ENCODE data around the gene SYTL5.

The SYTL5 gene

DNA sequence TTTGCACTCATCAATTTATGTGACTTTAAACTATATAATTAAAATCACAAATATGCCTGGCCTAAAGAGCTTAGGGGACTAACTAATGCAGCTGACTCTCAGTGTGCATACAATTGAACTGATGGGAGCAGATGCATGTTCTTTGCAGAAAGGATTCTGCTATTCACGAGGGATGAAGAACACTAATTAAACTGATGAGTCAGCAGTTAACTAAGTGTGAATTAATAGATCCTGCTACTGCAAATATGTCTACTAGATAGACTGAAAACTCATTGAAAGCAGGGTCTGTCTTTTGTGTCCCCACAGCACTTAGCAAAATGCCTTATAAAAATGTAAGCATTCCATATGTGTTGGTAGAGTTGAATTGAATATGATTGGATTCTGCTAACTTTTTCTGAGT lies 110.4 kb downstream of the SYTL5 start:
- no peak for DNase-seq
- H3K4me3 Mint-ChIP-seq, result no peak overlapping the region
- H3K27me3 Mint-ChIP-seq, result peaks cover 2% of the 10 kb centered on the region
- no peak overlapping the region for H3K27ac Mint-ChIP-seq
- no peaks in the 10 kb centered on the region for H3K9me3 Mint-ChIP-seq
- H3K36me3 Mint-ChIP-seq (ENCODE audit: low read depth), result no peaks in the 10 kb centered on the region
- no peak for ATAC-seq
- no peaks in the 10 kb centered on the region for H3K4me1 Mint-ChIP-seq

DNA sequence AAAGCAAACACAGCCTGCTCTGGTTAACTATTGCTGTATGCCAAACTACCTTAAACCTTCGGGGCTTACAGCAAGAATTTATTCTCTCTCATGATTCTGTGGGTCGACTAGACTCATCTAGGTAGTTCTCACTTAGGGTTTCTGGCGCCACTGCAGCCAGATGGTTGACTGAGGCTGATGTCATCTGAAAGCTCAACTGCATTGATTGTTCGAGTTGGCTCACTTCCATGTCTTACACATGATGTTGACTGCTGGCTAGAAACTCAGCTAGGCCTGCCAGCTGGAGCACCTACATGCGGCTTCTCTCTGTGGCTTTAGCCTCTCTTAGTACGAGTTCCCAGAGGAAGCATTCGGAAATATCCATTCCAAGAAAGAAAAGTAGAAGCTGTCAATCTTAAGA lies 111.1 kb downstream of the SYTL5 start:
- DNase-seq, result no peak
- Mint-ChIP-seq H3K36me3 (ENCODE audit: low read depth) (no peaks in the 10 kb centered on the region), H3K4me3 (no peak overlapping the region), H3K4me1 (no peaks in the 10 kb centered on the region), H3K27ac (no peak overlapping the region), H3K27me3 (peaks cover 2% of the 10 kb centered on the region), H3K9me3 (no peaks in the 10 kb centered on the region)
- no peak for ATAC-seq

DNA sequence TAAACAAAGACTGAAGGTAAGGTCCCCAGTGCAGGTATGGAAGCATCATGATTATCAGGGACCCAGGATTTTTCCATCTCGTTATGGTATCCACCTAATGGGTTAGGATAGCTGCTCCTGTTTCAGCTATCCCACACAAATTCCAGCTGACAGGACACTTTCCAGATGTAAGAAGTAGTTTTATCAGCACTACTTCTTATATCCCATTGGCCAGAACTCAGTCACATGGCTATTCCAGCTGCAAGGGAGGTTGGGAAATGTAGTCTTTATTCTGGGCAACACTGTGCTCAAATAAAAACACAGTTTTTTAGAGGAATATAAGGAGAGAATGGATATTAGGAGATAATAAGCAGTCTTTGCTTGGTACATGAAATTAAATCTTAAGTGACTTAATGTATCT lies 117.6 kb downstream of the SYTL5 start:
- no peaks in the 10 kb centered on the region for H3K36me3 Mint-ChIP-seq (ENCODE audit: low read depth)
- no peak overlapping the region for H3K4me3 Mint-ChIP-seq
- H3K27ac Mint-ChIP-seq, result no peak overlapping the region
- DNase-seq (no peak), ATAC-seq (no peak)
- H3K4me1 Mint-ChIP-seq, result no peaks in the 10 kb centered on the region
- H3K9me3 Mint-ChIP-seq, result no peaks in the 10 kb centered on the region
- H3K27me3 Mint-ChIP-seq, result no peaks in the 10 kb centered on the region

DNA sequence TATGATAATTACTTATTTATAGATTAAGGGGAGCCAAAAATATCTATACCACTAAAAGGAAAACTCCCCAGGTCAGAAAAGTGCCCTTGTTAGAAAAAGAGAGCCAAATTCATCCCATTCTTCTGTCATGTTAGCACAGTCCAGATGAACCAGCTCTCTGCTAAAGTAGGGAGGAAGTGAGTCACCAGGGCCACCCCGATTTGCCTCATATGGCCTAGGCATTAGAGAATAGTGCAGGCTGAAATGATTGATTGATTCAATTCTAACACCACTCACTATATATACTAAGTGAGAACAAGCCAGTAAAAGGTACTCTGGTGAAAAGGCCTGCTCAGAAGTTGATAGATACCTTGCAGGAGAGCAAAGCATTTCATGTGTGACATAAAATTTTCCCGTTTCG lies 119.8 kb downstream of the SYTL5 start:
- Mint-ChIP-seq H3K36me3 (ENCODE audit: low read depth) (no peaks in the 10 kb centered on the region), H3K27me3 (no peaks in the 10 kb centered on the region), H3K4me1 (no peaks in the 10 kb centered on the region), H3K9me3 (no peaks in the 10 kb centered on the region), H3K27ac (no peak overlapping the region), H3K4me3 (no peak overlapping the region)
- no peak for ATAC-seq
- no peak for DNase-seq

DNA sequence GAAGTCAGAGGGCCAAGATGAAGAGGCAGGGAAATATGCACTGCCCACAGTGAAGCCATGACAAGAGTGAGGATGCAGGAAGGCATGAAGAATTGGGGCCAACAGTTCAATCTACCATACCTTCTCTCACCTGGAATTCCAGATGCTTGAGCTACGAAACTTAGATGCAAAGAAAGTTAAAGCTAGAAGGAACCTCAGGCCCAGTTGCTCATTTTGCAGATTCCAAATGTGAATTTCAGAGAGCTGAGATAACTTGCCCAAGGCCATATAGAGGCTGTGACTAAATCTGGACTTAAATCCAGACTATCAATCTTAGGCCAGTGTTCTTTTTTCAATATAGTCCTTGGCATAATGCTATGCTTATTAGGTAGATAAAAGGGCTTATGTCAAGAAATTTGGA lies 121.6 kb downstream of the SYTL5 start:
- Mint-ChIP-seq H3K4me1 (no peaks in the 10 kb centered on the region), H3K27ac (no peak overlapping the region), H3K27me3 (no peaks in the 10 kb centered on the region), H3K9me3 (no peaks in the 10 kb centered on the region), H3K36me3 (ENCODE audit: low read depth) (no peaks in the 10 kb centered on the region), H3K4me3 (no peak overlapping the region)
- no peak for DNase-seq
- no peak for ATAC-seq

DNA sequence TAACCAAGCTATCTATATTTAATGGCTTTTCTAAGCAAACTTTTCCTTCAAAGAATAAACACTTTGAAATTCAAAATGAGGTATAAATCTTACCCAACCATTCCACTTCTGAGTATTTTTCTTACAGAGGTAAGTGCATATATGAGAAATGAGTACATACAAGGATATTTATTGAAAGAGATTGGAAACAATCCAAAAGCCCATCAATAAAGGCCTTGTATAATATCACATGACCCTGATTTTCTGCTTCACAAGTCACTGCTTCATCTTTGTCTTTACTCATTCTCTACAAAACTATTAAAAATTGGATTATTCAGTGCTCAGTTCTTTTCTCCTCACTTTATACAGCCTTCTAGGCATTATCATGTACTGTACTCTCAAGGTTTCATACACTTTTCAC lies 123.0 kb downstream of the SYTL5 start:
- H3K9me3 Mint-ChIP-seq, result no peaks in the 10 kb centered on the region
- H3K27me3 Mint-ChIP-seq, result no peaks in the 10 kb centered on the region
- no peak overlapping the region for H3K4me3 Mint-ChIP-seq
- no peaks in the 10 kb centered on the region for H3K4me1 Mint-ChIP-seq
- DNase-seq (no peak), ATAC-seq (no peak)
- no peak overlapping the region for H3K27ac Mint-ChIP-seq
- H3K36me3 Mint-ChIP-seq (ENCODE audit: low read depth), result no peaks in the 10 kb centered on the region

DNA sequence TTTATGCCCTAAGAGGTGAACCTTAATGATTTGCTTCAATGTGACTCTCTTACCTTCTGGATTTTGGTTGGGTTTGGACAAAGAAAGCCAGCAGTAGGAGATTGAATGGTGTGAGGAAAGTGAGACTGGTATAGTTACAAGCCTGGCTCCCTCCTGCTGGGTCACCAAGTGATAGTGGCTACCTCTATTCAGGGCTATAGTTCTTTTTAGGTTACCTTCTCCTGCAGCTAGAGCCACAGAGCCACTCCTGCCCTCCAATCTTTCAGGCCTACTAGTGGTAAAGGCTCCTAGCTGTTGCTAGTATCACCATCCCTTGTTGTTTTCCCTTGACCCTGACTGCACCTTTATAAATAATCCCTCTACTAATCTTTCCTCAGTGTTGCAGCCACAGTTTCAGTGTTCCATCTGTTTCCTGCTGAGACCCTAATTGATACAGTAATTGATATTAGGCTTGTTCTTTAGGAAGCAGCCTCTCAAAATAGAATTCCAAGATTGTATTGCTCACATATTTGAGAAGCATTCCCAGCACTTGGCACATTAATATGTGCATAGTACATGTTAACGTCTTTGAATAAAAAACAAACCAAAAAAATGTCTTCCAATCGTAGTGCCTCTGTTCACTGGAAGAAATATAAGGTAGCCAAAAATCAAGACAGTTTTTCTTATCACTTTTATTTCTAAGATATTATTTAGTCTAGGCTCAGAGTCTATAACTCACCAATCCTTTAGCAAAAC lies 132.0 kb downstream of the SYTL5 start:
- ATAC-seq (no peak), DNase-seq (no peak)
- Mint-ChIP-seq H3K36me3 (ENCODE audit: low read depth) (no peaks in the 10 kb centered on the region), H3K9me3 (no peaks in the 10 kb centered on the region), H3K27me3 (peaks cover 6% of the 10 kb centered on the region), H3K27ac (no peak overlapping the region), H3K4me3 (no peak overlapping the region), H3K4me1 (no peaks in the 10 kb centered on the region)

DNA sequence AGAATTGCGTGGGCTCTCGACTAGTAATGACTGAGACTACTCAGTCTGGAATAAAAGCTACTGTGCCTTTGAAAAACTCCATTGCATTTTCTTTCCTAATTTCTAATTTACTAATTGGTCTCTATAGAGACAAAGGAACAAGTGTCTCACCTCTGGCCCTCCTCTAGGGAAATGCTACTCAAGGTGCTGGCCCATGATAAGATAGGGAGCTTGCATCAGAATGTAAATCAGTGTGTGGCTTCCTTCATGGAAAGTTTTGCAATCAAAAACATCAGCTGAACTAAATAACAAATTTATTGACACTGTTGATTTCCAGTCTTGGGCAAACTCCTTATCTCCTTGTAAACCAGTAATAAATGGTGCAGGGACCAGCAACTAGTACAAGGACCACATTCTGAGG lies 132.5 kb downstream of the SYTL5 start:
- H3K36me3 Mint-ChIP-seq (ENCODE audit: low read depth), result no peaks in the 10 kb centered on the region
- ATAC-seq (no peak), DNase-seq (no peak)
- no peak overlapping the region for H3K27ac Mint-ChIP-seq
- no peaks in the 10 kb centered on the region for H3K9me3 Mint-ChIP-seq
- no peak overlapping the region for H3K4me3 Mint-ChIP-seq
- peaks cover 6% of the 10 kb centered on the region for H3K27me3 Mint-ChIP-seq
- H3K4me1 Mint-ChIP-seq, result no peaks in the 10 kb centered on the region

DNA sequence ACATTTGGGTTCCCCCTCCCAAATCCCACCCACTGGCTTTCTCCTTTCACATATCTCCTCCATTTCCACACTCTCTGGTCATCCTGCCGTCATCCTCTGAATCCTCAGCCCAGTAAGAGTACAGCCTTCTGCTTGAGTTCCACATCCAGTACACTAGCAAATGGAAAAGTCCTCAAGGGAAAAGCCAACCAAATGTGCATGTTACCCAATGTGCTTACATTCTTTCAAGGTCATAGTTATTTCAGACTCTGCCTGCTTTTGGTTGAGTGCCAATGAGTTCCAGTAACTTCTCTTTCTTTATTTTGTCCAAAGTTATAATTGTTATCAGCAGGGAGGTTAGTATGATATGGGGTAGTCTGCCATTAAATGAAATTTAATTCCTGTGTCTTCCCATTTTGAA lies 136.3 kb downstream of the SYTL5 start:
- H3K27ac Mint-ChIP-seq, result no peak overlapping the region
- DNase-seq (no peak), ATAC-seq (no peak)
- no peaks in the 10 kb centered on the region for H3K4me1 Mint-ChIP-seq
- H3K4me3 Mint-ChIP-seq, result no peak overlapping the region
- no peaks in the 10 kb centered on the region for H3K36me3 Mint-ChIP-seq (ENCODE audit: low read depth)
- no peaks in the 10 kb centered on the region for H3K9me3 Mint-ChIP-seq
- H3K27me3 Mint-ChIP-seq, result peaks cover 9% of the 10 kb centered on the region

DNA sequence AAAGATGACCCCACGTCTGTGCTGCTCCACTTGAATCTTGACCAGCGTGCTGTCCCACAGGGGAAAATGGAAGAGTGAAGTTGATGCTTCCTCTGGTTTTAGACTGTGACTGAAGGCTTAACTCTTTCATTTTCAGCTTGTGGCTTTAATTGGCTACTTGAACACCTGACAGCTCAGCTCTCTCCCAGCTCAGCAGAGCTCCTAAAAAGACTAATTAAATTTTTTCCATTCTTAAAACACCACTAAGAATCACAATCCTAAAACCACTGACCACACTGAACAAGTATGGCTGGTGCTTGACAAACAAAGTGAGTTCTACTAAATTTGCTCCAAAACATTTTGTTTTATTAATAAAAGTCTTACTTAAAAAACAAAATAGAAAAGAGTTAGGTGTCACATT lies 142.7 kb downstream of the SYTL5 start:
- ATAC-seq, result no peak
- Mint-ChIP-seq H3K9me3 (no peaks in the 10 kb centered on the region), H3K27me3 (peaks cover 6% of the 10 kb centered on the region), H3K4me3 (no peak overlapping the region), H3K36me3 (ENCODE audit: low read depth) (no peaks in the 10 kb centered on the region), H3K4me1 (no peaks in the 10 kb centered on the region), H3K27ac (no peak overlapping the region)
- no peak for DNase-seq

DNA sequence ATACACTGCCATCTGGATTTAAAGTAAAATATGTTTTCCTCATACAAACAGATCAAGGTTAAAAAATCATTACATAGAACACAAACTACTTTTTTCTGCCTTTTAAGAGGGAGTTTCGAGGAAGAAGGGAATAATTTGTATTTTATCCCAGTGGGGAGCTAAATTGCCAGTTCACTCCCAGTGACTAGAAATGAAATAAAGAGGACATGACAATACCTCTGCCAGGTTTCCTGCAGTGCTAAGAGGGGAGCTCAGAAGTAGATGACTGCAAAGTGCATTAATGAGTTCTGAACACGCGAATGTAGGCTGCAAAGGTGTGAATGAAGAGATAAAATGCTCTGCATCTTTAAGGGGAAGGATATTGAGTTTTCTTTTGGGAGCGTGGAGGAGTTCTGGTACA lies 144.6 kb downstream of the SYTL5 start:
- ATAC-seq, result no peak
- peaks cover 4% of the 10 kb centered on the region for H3K27me3 Mint-ChIP-seq
- no peaks in the 10 kb centered on the region for H3K36me3 Mint-ChIP-seq (ENCODE audit: low read depth)
- no peaks in the 10 kb centered on the region for H3K9me3 Mint-ChIP-seq
- H3K4me3 Mint-ChIP-seq, result no peak overlapping the region
- DNase-seq, result no peak
- H3K27ac Mint-ChIP-seq, result no peak overlapping the region
- H3K4me1 Mint-ChIP-seq, result no peaks in the 10 kb centered on the region

DNA sequence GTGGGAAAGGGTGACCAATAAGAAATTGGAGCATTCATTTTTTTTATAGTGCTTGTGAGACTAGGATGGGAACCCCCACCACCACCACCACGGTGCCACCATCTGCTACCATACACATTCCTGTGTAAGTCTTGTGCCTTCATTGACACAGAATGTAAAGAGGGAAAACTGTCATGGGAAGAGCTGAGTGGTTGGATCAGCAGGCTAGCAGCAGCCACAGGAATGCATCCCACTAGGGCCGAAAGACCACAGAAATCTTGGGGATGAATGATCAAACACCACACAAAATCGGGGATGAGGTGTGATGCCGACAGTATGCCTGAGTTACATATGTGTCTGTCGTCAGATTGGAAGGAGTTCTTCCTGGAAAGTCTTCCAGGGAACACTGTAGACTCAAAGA lies 145.1 kb downstream of the SYTL5 start:
- ATAC-seq (no peak), DNase-seq (no peak)
- no peak overlapping the region for H3K27ac Mint-ChIP-seq
- no peak overlapping the region for H3K4me3 Mint-ChIP-seq
- H3K9me3 Mint-ChIP-seq, result no peaks in the 10 kb centered on the region
- H3K27me3 Mint-ChIP-seq, result peaks cover 4% of the 10 kb centered on the region
- no peaks in the 10 kb centered on the region for H3K36me3 Mint-ChIP-seq (ENCODE audit: low read depth)
- no peaks in the 10 kb centered on the region for H3K4me1 Mint-ChIP-seq

DNA sequence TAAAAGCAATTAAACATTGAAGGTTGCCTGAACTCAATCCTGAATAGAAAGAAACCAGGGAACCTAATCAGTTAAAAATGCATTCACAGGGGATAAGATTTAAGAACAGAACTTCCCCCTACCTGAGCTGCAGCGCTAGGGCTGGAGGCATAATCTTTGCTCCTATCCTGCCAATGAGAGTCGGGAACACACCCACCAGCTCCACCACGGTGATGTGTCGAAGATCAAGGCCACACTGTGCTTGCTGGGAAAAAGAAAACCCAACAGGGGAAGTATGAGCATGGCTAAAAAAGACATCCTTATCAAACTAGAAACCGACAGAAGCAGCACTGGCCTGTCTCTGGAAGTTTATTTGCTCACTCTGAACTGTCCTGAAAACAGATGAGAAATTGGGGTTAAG lies 148.0 kb downstream of the SYTL5 start:
- H3K36me3 Mint-ChIP-seq (ENCODE audit: low read depth), result no peaks in the 10 kb centered on the region
- no peaks in the 10 kb centered on the region for H3K9me3 Mint-ChIP-seq
- no peak overlapping the region for H3K4me3 Mint-ChIP-seq
- H3K4me1 Mint-ChIP-seq, result no peaks in the 10 kb centered on the region
- H3K27me3 Mint-ChIP-seq, result peaks cover 2% of the 10 kb centered on the region
- no peak for ATAC-seq
- H3K27ac Mint-ChIP-seq, result no peak overlapping the region
- no peak for DNase-seq

DNA sequence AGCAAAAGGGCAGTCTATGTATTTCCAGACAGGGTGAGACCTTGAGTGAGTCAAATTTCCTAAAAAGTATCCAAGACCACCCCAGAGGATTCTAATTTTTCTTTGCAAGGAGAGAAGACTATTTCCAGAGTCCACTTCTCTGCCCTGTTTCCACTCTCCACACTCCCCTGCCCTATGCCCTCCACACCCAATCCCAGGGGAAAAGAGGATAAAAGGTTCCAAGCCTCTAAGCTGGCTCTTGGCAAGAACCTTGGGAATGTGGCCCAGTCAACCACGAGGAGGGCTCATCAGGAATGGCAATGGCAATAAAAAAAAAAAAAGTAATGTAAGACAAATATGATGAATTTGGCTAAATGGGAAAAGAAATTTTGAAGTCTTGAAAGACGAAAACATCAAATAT lies 148.5 kb downstream of the SYTL5 start:
- no peak overlapping the region for H3K27ac Mint-ChIP-seq
- no peak for DNase-seq
- H3K4me3 Mint-ChIP-seq, result no peak overlapping the region
- no peaks in the 10 kb centered on the region for H3K36me3 Mint-ChIP-seq (ENCODE audit: low read depth)
- ATAC-seq, result no peak
- peaks cover 2% of the 10 kb centered on the region for H3K27me3 Mint-ChIP-seq
- H3K9me3 Mint-ChIP-seq, result no peaks in the 10 kb centered on the region
- H3K4me1 Mint-ChIP-seq, result no peaks in the 10 kb centered on the region

DNA sequence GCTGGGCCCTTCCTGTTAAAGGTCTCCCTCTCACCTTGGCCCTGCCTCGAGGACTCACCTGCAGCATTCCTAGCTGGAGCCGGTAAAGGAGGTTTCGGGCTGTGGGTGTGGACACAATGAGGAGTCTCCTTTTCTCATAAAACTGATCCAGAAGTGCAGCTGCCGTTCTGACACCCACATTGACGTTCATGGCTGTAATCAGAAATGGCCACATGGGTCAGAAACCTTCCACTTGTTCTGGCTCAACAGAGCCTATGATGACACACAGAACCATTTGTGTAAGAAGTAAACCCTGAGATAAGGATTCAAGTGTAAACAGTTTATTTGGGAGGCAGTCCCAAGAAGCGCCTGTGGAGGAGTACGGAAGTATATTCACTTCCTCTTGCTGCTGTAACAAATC lies 150.5 kb downstream of the SYTL5 start:
- Mint-ChIP-seq H3K4me1 (no peaks in the 10 kb centered on the region), H3K27me3 (no peaks in the 10 kb centered on the region), H3K36me3 (ENCODE audit: low read depth) (no peaks in the 10 kb centered on the region), H3K27ac (no peak overlapping the region), H3K9me3 (no peaks in the 10 kb centered on the region), H3K4me3 (no peak overlapping the region)
- no peak for DNase-seq
- ATAC-seq, result no peak

DNA sequence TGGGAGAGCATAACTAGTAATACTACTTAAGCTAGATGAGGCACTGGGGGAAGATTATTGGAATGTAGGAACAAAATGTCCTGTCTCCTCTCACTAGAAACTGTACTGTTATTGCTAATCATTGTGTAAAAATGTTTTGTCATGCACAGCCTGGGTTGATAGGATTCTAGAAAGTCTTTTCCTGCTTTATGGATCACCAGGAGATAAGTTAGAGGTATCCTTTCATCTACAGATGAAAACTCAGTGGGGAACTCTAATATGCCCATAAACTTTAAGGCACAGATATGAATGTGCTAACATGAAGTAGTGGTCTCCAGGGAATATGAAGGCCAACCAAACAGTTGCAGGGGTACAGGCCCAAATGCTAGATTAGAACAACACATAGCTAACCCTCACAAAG lies 156.8 kb downstream of the SYTL5 start:
- H3K27ac Mint-ChIP-seq, result no peak overlapping the region
- H3K4me3 Mint-ChIP-seq, result no peak overlapping the region
- no peak for ATAC-seq
- H3K9me3 Mint-ChIP-seq, result no peaks in the 10 kb centered on the region
- no peaks in the 10 kb centered on the region for H3K4me1 Mint-ChIP-seq
- no peaks in the 10 kb centered on the region for H3K36me3 Mint-ChIP-seq (ENCODE audit: low read depth)
- no peak for DNase-seq
- H3K27me3 Mint-ChIP-seq, result peaks cover 3% of the 10 kb centered on the region
